HEK293 (cell line): ENCODE results near the gene ADAR.

Source experiments
- EGR2 ChIP-seq: fragments of 450-650 bp; formaldehyde crosslinking; IDR thresholded peaks from 2 replicates; pipeline ENCODE4 v1.5.1; 2016; ENCODE audit warnings: low read depth, missing biosample characterization, missing genetic modification characterization
- ELK4 ChIP-seq: IDR thresholded peaks from 2 replicates; pipeline ENCODE4 v1.6.1; 2011; ENCODE audit warnings: mild to moderate bottlenecking, low read depth, low read length, borderline replicate concordance
- GLI4 ChIP-seq: fragments of 450-650 bp; formaldehyde crosslinking; IDR thresholded peaks from 2 replicates; pipeline ENCODE4 v1.5.1; 2016; ENCODE audit warnings: missing biosample characterization, missing genetic modification characterization
- HOXD13 ChIP-seq: sonication (generic); formaldehyde crosslinking; IDR thresholded peaks from 2 replicates; pipeline ENCODE4 v1.8.0; 2022; ENCODE audit warnings: missing genetic modification reagents, borderline replicate concordance
- KLF7 ChIP-seq: fragments of 450-650 bp; formaldehyde crosslinking; IDR thresholded peaks from 2 replicates; pipeline ENCODE4 v1.5.1; 2016; ENCODE audit warnings: missing biosample characterization, missing genetic modification characterization, borderline replicate concordance
- OVOL3 ChIP-seq: fragments of 450-650 bp; formaldehyde crosslinking; IDR thresholded peaks from 2 replicates; pipeline ENCODE4 v1.5.1; 2016; ENCODE audit warnings: missing biosample characterization, missing genetic modification characterization
- REPIN1 ChIP-seq: fragments of 450-650 bp; formaldehyde crosslinking; IDR thresholded peaks from 2 replicates; pipeline ENCODE4 v1.5.1; 2017; ENCODE audit warnings: missing biosample characterization, missing genetic modification characterization, low read depth
- REST ChIP-seq: fragments of 450-650 bp; formaldehyde crosslinking; IDR thresholded peaks from 2 replicates; pipeline ENCODE4 v1.5.1; 2016; ENCODE audit warnings: missing biosample characterization, missing genetic modification characterization
- WT1 ChIP-seq: fragments of 450-650 bp; formaldehyde crosslinking; IDR thresholded peaks from 2 replicates; pipeline ENCODE4 v1.5.1; 2016; ENCODE audit warnings: missing biosample characterization, missing genetic modification characterization
- YY1 ChIP-seq: fragments of 450-650 bp; formaldehyde crosslinking; IDR thresholded peaks from 2 replicates; pipeline ENCODE4 v1.5.1; 2018; ENCODE audit warnings: missing biosample characterization, missing genetic modification characterization
- ZBTB11 ChIP-seq: fragments of 450-650 bp; formaldehyde crosslinking; conservative IDR thresholded peaks from 2 replicates; pipeline ENCODE4 v1.5.1; 2016; ENCODE audit warnings: low read depth, missing biosample characterization, missing genetic modification characterization
- ZBTB20 ChIP-seq: fragments of 450-650 bp; formaldehyde crosslinking; IDR thresholded peaks from 2 replicates; pipeline ENCODE4 v1.5.1; 2016; ENCODE audit warnings: missing biosample characterization, missing genetic modification characterization
- ZBTB48 ChIP-seq: fragments of 450-650 bp; formaldehyde crosslinking; IDR thresholded peaks from 2 replicates; pipeline ENCODE4 v1.5.1; 2016; ENCODE audit warnings: missing biosample characterization, missing genetic modification characterization
- ZNF221 ChIP-seq: fragments of 450-650 bp; formaldehyde crosslinking; IDR thresholded peaks from 2 replicates; pipeline ENCODE4 v1.5.1; 2017; ENCODE audit warnings: missing biosample characterization, missing genetic modification characterization, borderline replicate concordance
- ZNF23 ChIP-seq: fragments of 450-650 bp; formaldehyde crosslinking; IDR thresholded peaks from 2 replicates; pipeline ENCODE4 v1.5.1; 2016; ENCODE audit warnings: missing biosample characterization, missing genetic modification characterization, borderline replicate concordance
- ZNF239 ChIP-seq: fragments of 450-650 bp; formaldehyde crosslinking; IDR thresholded peaks from 2 replicates; pipeline ENCODE4 v1.5.1; 2016; ENCODE audit warnings: missing biosample characterization, missing genetic modification characterization
- ZNF274 ChIP-seq, 2 experiments: fragments of 200-500 bp in 1 of 2; fragments of 450-650 bp in 1 of 2; sonication (Bioruptor generic) in 1 of 2; formaldehyde crosslinking in 1 of 2; IDR thresholded peaks; 2 replicates each; pipeline versions ENCODE4 v1.5.1 to v1.6.1; 2014 to 2016; ENCODE audit warnings: borderline replicate concordance in 1 of 2, inconsistent platforms in 1 of 2, low read length in 1 of 2, missing biosample characterization in 1 of 2, missing genetic modification characterization in 1 of 2
- ZNF302 ChIP-seq: fragments of 450-650 bp; formaldehyde crosslinking; IDR thresholded peaks from 2 replicates; pipeline ENCODE4 v1.5.1; 2016; ENCODE audit warnings: missing biosample characterization, missing genetic modification characterization, low read depth
- ZNF398 ChIP-seq: fragments of 450-650 bp; formaldehyde crosslinking; IDR thresholded peaks from 2 replicates; pipeline ENCODE4 v1.5.1; 2017; ENCODE audit warnings: missing biosample characterization, missing genetic modification characterization
- ZNF423 ChIP-seq: fragments of 450-650 bp; formaldehyde crosslinking; IDR thresholded peaks from 2 replicates; pipeline ENCODE4 v1.5.1; 2016; ENCODE audit warnings: missing biosample characterization, missing genetic modification characterization
- ZNF510 ChIP-seq: fragments of 450-650 bp; formaldehyde crosslinking; IDR thresholded peaks from 2 replicates; pipeline ENCODE4 v1.5.1; 2018; ENCODE audit warnings: mild to moderate bottlenecking, missing genetic modification characterization, missing biosample characterization; ENCODE audit not compliant: insufficient replicate concordance
- ZNF514 ChIP-seq: fragments of 450-650 bp; formaldehyde crosslinking; IDR thresholded peaks from 2 replicates; pipeline ENCODE4 v1.5.1; 2016; ENCODE audit warnings: missing biosample characterization, missing genetic modification characterization
- ZNF555 ChIP-seq: fragments of 450-650 bp; formaldehyde crosslinking; conservative IDR thresholded peaks from 2 replicates; pipeline ENCODE4 v1.5.1; 2017; ENCODE audit warnings: missing biosample characterization, mild to moderate bottlenecking, missing genetic modification characterization, inconsistent platforms
- ZNF610 ChIP-seq: fragments of 450-650 bp; formaldehyde crosslinking; IDR thresholded peaks from 2 replicates; pipeline ENCODE4 v1.5.1; 2016; ENCODE audit warnings: missing biosample characterization, missing genetic modification characterization, borderline replicate concordance
- ZNF660 ChIP-seq: fragments of 450-650 bp; IDR thresholded peaks from 2 replicates; pipeline ENCODE4 v1.5.1; 2018; ENCODE audit warnings: missing biosample characterization, mild to moderate bottlenecking, missing genetic modification characterization
- ZNF701 ChIP-seq: fragments of 450-650 bp; formaldehyde crosslinking; IDR thresholded peaks from 2 replicates; pipeline ENCODE4 v1.5.1; 2016; ENCODE audit warnings: missing biosample characterization, missing genetic modification characterization
- ZNF747 ChIP-seq: fragments of 450-650 bp; formaldehyde crosslinking; IDR thresholded peaks from 2 replicates; pipeline ENCODE4 v1.5.1; 2016; ENCODE audit warnings: missing biosample characterization, missing genetic modification characterization
- TF ChIP-seq, protein P1 (sequence below): fragments of 450-650 bp; IDR thresholded peaks from 2 replicates; pipeline ENCODE4 v1.5.1; 2018; ENCODE audit warnings: missing biosample characterization, mild to moderate bottlenecking, missing genetic modification characterization

Gene ADAR

GRCh38 chr1:154607609-154608396 is at the start of gene ADAR (continued):
- 0 out of 2 replicates have a peak, but pooled peaks have one; percentile 13 for TF ChIP-seq REST (tag by site-specific recombination)
- peak; percentile 90 for TF ChIP-seq ZNF660 (tag by site-specific recombination)
- TF ChIP-seq ZNF610 (tag by site-specific recombination): no peak
- TF ChIP-seq ZBTB20 (tag by site-specific recombination): peak; percentile 65
- no peak for TF ChIP-seq WT1 (tag by site-specific recombination)
- peak; percentile 82 for TF ChIP-seq ZBTB11 (tag by site-specific recombination)
- TF ChIP-seq OVOL3 (tag by site-specific recombination): no peak
- no peak for TF ChIP-seq ZNF274 (IDR thresholded peaks at IDR 0.05; ENCODE audit: low read length)
- no peak for TF ChIP-seq ZNF274 (tag by site-specific recombination; IDR thresholded peaks at IDR 0.05; ENCODE audit: borderline replicate concordance)
- TF ChIP-seq ZNF23 (tag by site-specific recombination): no peak
- TF ChIP-seq REPIN1 (tag by site-specific recombination): no peak
- peak; percentile 75 for TF ChIP-seq YY1 (tag by site-specific recombination)
- no peak for TF ChIP-seq HOXD13
- TF ChIP-seq ZNF239: no peak
- no peak for TF ChIP-seq GLI4 (tag by site-specific recombination)
- TF ChIP-seq ZNF701 (tag by site-specific recombination): no peak
- no peak for TF ChIP-seq ZNF510 (tag by site-specific recombination)
- TF ChIP-seq ZNF302: no peak
- no peak for TF ChIP-seq ZNF398 (tag by site-specific recombination)
- TF ChIP-seq ZBTB48 (tag by site-specific recombination): 0 out of 2 replicates have a peak, but pooled peaks have one; percentile 39
- peak; percentile 79 for TF ChIP-seq EGR2
- no peak for TF ChIP-seq KLF7
- no peak for TF ChIP-seq ZNF423
- no peak for TF ChIP-seq ELK4
- no peak for TF ChIP-seq ZNF555
- no peak for TF ChIP-seq ZNF747 (tag by site-specific recombination)
- TF ChIP-seq, protein P1, sequence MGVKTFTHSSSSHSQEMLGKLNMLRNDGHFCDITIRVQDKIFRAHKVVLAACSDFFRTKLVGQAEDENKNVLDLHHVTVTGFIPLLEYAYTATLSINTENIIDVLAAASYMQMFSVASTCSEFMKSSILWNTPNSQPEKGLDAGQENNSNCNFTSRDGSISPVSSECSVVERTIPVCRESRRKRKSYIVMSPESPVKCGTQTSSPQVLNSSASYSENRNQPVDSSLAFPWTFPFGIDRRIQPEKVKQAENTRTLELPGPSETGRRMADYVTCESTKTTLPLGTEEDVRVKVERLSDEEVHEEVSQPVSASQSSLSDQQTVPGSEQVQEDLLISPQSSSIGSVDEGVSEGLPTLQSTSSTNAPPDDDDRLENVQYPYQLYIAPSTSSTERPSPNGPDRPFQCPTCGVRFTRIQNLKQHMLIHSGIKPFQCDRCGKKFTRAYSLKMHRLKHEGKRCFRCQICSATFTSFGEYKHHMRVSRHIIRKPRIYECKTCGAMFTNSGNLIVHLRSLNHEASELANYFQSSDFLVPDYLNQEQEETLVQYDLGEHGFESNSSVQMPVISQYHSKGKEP (tag by site-specific recombination): no peak
- no peak for TF ChIP-seq ZNF514
- no peak for TF ChIP-seq ZNF221 (tag by site-specific recombination)
